SJSA1 (cell line): Measurements from ENCODE around the gene SIRPD. TPM values are rescaled to one million over a fixed set of nuclear protein-coding genes. Genes with fewer than 3 reads are reported as not detected.
"Not testable (repeated sequence)": the region's sequence is repeated elsewhere in the genome, so short reads cannot be mapped to it uniquely, and the experiment has no call there.

Experiments
- DNase-seq, 2 experiments: peaks; one replicate each; pipeline ENCODE4 v3.0.0-alpha.2; 2015 to 2020; ENCODE audit warnings: low spot score in 2 of 2, low read depth in 1 of 2
- H3K27ac ChIP-seq: fragments of 250-450 bp; sonication (Bioruptor Pico); 2 replicates; pipeline ENCODE4 v1.5.1; 2020; ENCODE audit warnings: mild to moderate bottlenecking, moderate library complexity
- H3K27me3 ChIP-seq: fragments of 250-450 bp; sonication (Bioruptor Pico); replicated peaks from 2 replicates; pipeline ENCODE4 v1.5.1; 2020; ENCODE audit warnings: mild to moderate bottlenecking, moderate library complexity
- H3K36me3 ChIP-seq: fragments of 250-450 bp; sonication (Bioruptor Pico); 2 replicates; pipeline ENCODE4 v1.5.1; 2020; ENCODE audit warnings: mild to moderate bottlenecking
- H3K4me1 ChIP-seq: fragments of 250-450 bp; sonication (Bioruptor Pico); replicated peaks from 2 replicates; pipeline ENCODE4 v1.6.1; 2021; ENCODE audit warnings: mild to moderate bottlenecking
- H3K4me3 ChIP-seq: fragments of 250-450 bp; sonication (Bioruptor Pico); 2 replicates; pipeline ENCODE4 v1.5.1; 2020; ENCODE audit warnings: mild to moderate bottlenecking
- H3K9me3 ChIP-seq: fragments of 250-450 bp; sonication (Bioruptor Pico); replicated peaks from 2 replicates; pipeline ENCODE4 v1.5.1; 2020; ENCODE audit warnings: mild to moderate bottlenecking
- total RNA-seq: library from RNA; depleted of rRNA; stranded (reverse); fragments of >200 nt; shearing (Covaris generic); gene quantifications from 2 replicates; pipeline ENCODE4 v1.2.3, GENCODE V29; 2014; rRNA removed

SIRPD gene
- total RNA-seq = not detected in 2 replicates

GRCh38 chr20:1557605-1558004 lies at the start of gene SIRPD:
TSS of gene SIRPD (minus strand) at chr20:1557705. CDS start at chr20:1557653, 52 bp downstream.
- peaks cover 8% of the 10 kb centered on the region for H3K27me3 ChIP-seq
- no peaks in the 10 kb centered on the region for H3K36me3 ChIP-seq
- H3K9me3 ChIP-seq = no peaks in the 10 kb centered on the region; the same call in 1 of the 2 replicates
- no peak for DNase-seq
- no peak within 1 kb of the TSS for H3K4me3 ChIP-seq
- H3K4me1 ChIP-seq = no peaks in the 10 kb centered on the region
- H3K27ac ChIP-seq = no peak within 1 kb of the TSS

DNA sequence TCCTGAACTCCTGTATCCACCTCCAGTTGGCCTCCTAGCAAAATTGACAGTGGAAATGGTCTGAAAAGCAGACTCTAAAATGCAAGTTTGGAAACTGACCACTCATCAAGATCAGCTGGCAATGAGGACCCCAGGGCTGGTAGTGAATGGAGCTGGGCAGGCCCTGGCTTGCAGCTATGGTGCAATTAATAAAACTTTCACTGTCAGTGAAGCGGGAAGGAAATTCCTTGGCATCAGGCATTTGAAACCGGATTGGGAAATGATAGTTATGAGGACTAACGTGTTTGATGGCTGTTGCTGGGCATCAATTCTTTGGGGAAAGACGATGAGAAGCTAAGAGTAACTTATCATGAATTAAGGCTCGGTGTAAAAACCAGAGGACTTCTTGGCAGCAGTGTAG lies 43.2 kb upstream of the SIRPD start:
- Histone ChIP-seq H3K9me3 (no peaks in the 10 kb centered on the region), H3K4me3 (no peak overlapping the region), H3K36me3 (no peaks in the 10 kb centered on the region), H3K27ac (no peak overlapping the region), H3K27me3 (no peaks in the 10 kb centered on the region), H3K4me1 (no peaks in the 10 kb centered on the region)
- no peak for DNase-seq

GRCh38 chr20:1595333-1595732 lies 37.8 kb upstream of the SIRPD start:
- H3K4me1 ChIP-seq = no peaks in the 10 kb centered on the region
- no peak overlapping the region for H3K27ac ChIP-seq
- no peak overlapping the region for H3K4me3 ChIP-seq
- no peaks in the 10 kb centered on the region for H3K9me3 ChIP-seq
- no peaks in the 10 kb centered on the region for H3K27me3 ChIP-seq
- no peak for DNase-seq
- no peaks in the 10 kb centered on the region for H3K36me3 ChIP-seq

- no peak overlapping the region for H3K4me3 ChIP-seq
Measured at GRCh38 chr20:1588533-1589460, 31.3 kb upstream of the SIRPD start.

DNA sequence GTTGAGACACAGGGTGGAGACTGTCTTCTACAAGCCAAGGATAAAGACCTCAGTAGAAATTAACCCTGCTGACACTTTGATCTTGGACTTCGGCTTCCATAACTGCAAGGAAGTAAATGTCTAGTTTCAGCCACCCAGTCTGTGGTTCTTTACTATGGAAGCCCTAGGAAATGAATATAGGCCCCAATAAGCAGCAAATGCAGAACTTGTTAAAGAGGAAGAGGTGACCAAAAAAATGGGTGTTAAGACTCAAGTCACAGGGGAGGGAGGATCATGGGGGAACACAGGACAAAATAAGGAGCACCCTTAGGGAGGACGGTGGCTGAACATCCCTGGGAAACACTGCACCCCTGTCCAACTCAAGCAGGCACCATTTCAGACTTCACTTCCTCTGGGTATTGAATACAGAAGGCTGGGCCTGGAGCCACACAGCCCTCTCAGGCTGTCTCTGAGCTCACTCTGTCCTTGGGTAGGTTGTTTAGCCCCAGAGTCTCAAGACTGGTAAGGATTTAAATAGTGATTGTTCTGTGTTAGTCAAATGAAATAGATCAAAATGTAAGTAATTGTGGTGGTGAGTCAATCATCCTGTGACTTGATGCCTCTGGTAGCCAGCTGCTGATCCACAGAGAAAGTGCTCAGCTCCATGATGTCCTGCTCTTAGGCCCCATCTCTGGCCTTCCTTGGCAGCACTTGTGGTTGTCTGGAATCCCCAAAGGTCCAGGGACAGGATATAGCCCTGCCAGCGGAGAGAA lies 30.5 kb upstream of the SIRPD start:
- Histone ChIP-seq H3K27ac (no peak overlapping the region), H3K9me3 (no peaks in the 10 kb centered on the region), H3K36me3 (no peaks in the 10 kb centered on the region), H3K27me3 (no peaks in the 10 kb centered on the region), H3K4me3 (no peak overlapping the region), H3K4me1 (no peaks in the 10 kb centered on the region)
- no peak for DNase-seq

More at GRCh38 chr20:1588533-1589460, 31.3 kb upstream of the SIRPD start:
- Histone ChIP-seq H3K9me3 (no peaks in the 10 kb centered on the region), H3K27me3 (no peaks in the 10 kb centered on the region), H3K4me1 (no peaks in the 10 kb centered on the region), H3K36me3 (no peaks in the 10 kb centered on the region), H3K27ac (no peak overlapping the region)
- no peak for DNase-seq

DNA sequence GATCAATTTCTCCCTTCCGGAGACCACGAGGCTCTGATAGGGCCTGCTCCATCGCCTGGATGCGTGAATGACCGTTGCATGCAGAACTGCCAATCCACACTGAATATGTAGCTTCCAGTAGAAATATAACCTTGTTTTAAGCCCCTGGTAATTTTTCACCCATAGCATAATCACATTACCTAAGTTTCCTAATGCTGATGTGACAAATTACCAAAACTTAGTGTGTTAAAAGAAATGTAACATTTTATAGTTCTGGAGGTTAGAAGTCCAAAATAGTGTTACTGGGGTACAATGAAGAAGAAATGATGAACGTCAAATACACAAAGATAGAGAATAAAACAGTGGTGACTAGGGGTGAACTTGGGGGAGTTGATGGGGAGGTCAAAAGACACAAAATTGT lies 22.0 kb upstream of the SIRPD start:
- no peak overlapping the region for H3K4me3 ChIP-seq
- no peaks in the 10 kb centered on the region for H3K9me3 ChIP-seq
- H3K4me1 ChIP-seq = no peaks in the 10 kb centered on the region
- no peak overlapping the region for H3K27ac ChIP-seq
- DNase-seq = no peak
- H3K27me3 ChIP-seq = no peaks in the 10 kb centered on the region
- H3K36me3 ChIP-seq = no peaks in the 10 kb centered on the region

GRCh38 chr20:1577906-1578305 lies 20.4 kb upstream of the SIRPD start:
- Histone ChIP-seq H3K27ac (no peak overlapping the region), H3K4me3 (no peak overlapping the region), H3K9me3 (no peaks in the 10 kb centered on the region), H3K4me1 (no peaks in the 10 kb centered on the region), H3K27me3 (no peaks in the 10 kb centered on the region), H3K36me3 (no peaks in the 10 kb centered on the region)
- DNase-seq = no peak

- H3K9me3 ChIP-seq, H3K4me1 ChIP-seq, H3K4me3 ChIP-seq, H3K27me3 ChIP-seq, H3K27ac ChIP-seq, DNase-seq, H3K36me3 ChIP-seq: not testable (repeated sequence)
Measured at GRCh38 chr20:1577313-1577712, 19.8 kb upstream of the SIRPD start.

GRCh38 chr20:1576641-1577040 lies 19.1 kb upstream of the SIRPD start:
- DNase-seq = no peak
- H3K4me3 ChIP-seq = no peak overlapping the region

GRCh38 chr20:1576003-1576402 lies 18.5 kb upstream of the SIRPD start:
- not testable (repeated sequence) for DNase-seq, H3K9me3 ChIP-seq, H3K4me3 ChIP-seq, H3K36me3 ChIP-seq, H3K4me1 ChIP-seq, H3K27ac ChIP-seq, H3K27me3 ChIP-seq

More at GRCh38 chr20:1576641-1577040, 19.1 kb upstream of the SIRPD start:
- Histone ChIP-seq H3K27ac (no peak overlapping the region), H3K36me3 (no peaks in the 10 kb centered on the region), H3K4me1 (no peaks in the 10 kb centered on the region), H3K9me3 (no peaks in the 10 kb centered on the region), H3K27me3 (no peaks in the 10 kb centered on the region)

DNA sequence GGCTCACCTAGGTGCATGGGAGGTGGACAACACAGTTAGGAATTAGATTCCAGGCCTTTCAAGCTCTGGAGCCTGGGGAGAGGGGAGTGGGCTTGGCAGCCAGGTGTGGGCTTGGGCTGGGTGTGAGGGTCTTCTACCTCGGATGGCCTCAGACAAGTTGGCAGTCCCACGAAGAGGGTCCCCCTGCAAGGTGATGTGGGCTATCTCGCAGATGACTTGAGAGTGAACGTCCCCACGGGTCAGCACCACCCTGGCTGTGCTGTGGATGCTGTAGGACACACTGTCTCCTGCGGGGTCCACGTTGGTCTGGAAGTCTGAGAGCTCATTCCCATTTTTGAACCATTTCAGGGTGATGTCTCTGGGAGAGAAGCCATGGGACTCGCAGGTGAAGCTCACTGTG lies 14.1 kb upstream of the SIRPD start:
- not testable (repeated sequence) for DNase-seq, H3K4me3 ChIP-seq, H3K4me1 ChIP-seq, H3K27ac ChIP-seq, H3K27me3 ChIP-seq, H3K36me3 ChIP-seq, H3K9me3 ChIP-seq

DNA sequence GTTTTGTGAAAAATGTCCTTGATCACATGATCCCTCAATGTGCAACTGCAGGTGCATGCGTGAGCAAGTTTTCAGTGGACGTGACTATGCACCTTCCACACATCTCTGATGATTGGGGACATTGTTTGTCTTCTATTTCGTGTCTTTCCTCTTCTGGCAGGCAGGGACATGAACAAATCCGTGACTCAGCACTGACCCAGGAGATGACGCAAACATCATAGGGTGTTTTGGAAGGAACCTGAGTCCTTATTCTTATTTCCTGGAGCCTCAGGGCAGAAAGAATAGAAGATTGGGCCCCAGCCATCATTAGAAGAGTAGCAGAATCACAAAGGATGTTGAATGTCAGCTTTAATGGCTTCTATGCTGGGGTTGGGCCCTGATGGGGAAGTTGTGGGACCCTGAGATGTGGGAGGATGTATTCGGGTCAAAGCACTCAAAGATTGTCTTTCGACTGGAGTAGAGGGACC lies 11.9 kb upstream of the SIRPD start:
- DNase-seq = no peak
- H3K4me1 ChIP-seq = no peaks in the 10 kb centered on the region
- H3K36me3 ChIP-seq = no peaks in the 10 kb centered on the region
- no peak overlapping the region for H3K4me3 ChIP-seq
- no peak overlapping the region for H3K27ac ChIP-seq
- no peaks in the 10 kb centered on the region for H3K27me3 ChIP-seq
- H3K9me3 ChIP-seq = no peaks in the 10 kb centered on the region

GRCh38 chr20:1568163-1568490 lies 10.6 kb upstream of the SIRPD start:
- no peak overlapping the region for H3K27ac ChIP-seq
- no peaks in the 10 kb centered on the region for H3K36me3 ChIP-seq
- no peak overlapping the region for H3K4me3 ChIP-seq
- DNase-seq = no peak
- H3K9me3 ChIP-seq = no peaks in the 10 kb centered on the region
- H3K27me3 ChIP-seq = peaks cover 3% of the 10 kb centered on the region
- no peaks in the 10 kb centered on the region for H3K4me1 ChIP-seq
